ENCODE results near the gene TPPP. TPM values are rescaled to one million over a fixed set of nuclear protein-coding genes. Genes with fewer than 3 reads are reported as not detected.
A peak's percentile ranks its signal among the peaks of the same experiment; 100 is the strongest.
"Not testable (repeated sequence)": the region's sequence is repeated elsewhere in the genome, so short reads cannot be mapped to it uniquely, and the experiment has no call there.

Gene TPPP
- total RNA-seq, 2 donors from 2014 or later = 3.9 to 6.3 TPM

- intact Hi-C loops (cut with DNase I, micrococcal nuclease); DNase-seq; ATAC-seq: not testable (repeated sequence)
These were observed 10.9 kb downstream of the TPPP start for GRCh38 chr5:682216-682615.

GRCh38 chr5:681317-682191 lies 11.6 kb downstream of the TPPP start:
- ATAC-seq; intact Hi-C loops (cut with DNase I, micrococcal nuclease): not testable (repeated sequence)

DNA sequence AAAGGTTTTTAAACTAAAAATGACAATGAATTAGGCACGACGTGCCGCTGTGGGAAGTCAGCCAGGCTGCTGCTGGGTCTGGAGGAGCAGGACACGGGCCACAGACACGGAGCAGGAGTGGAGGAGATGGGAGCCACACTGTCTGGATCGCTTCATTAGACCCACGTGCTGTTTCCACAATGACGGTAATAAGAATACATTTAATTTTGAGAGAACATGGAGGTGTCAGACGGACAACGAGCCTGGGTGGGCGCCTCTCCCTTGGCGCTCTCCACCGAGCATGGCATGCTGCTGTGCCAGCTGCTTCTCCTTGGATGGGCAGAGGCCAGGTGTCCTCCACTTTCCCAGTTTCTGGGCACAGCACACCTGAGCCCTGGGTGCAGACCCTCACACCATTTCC lies 12.3 kb downstream of the TPPP start:
- ATAC-seq; intact Hi-C loops (cut with DNase I, micrococcal nuclease); DNase-seq: not testable (repeated sequence)

More at GRCh38 chr5:681317-682191, 11.6 kb downstream of the TPPP start:
- DNase-seq = not testable (repeated sequence)

- ATAC-seq; intact Hi-C loops (cut with DNase I, micrococcal nuclease); DNase-seq: not testable (repeated sequence)
These were observed 12.9 kb downstream of the TPPP start for GRCh38 chr5:680118-680795.

GRCh38 chr5:679166-679895 lies 13.8 kb downstream of the TPPP start:
- ATAC-seq; DNase-seq; intact Hi-C loops (cut with DNase I, micrococcal nuclease): not testable (repeated sequence)

GRCh38 chr5:678521-678920 lies 14.6 kb downstream of the TPPP start:
- ATAC-seq; intact Hi-C loops (cut with DNase I, micrococcal nuclease); DNase-seq: not testable (repeated sequence)

DNA sequence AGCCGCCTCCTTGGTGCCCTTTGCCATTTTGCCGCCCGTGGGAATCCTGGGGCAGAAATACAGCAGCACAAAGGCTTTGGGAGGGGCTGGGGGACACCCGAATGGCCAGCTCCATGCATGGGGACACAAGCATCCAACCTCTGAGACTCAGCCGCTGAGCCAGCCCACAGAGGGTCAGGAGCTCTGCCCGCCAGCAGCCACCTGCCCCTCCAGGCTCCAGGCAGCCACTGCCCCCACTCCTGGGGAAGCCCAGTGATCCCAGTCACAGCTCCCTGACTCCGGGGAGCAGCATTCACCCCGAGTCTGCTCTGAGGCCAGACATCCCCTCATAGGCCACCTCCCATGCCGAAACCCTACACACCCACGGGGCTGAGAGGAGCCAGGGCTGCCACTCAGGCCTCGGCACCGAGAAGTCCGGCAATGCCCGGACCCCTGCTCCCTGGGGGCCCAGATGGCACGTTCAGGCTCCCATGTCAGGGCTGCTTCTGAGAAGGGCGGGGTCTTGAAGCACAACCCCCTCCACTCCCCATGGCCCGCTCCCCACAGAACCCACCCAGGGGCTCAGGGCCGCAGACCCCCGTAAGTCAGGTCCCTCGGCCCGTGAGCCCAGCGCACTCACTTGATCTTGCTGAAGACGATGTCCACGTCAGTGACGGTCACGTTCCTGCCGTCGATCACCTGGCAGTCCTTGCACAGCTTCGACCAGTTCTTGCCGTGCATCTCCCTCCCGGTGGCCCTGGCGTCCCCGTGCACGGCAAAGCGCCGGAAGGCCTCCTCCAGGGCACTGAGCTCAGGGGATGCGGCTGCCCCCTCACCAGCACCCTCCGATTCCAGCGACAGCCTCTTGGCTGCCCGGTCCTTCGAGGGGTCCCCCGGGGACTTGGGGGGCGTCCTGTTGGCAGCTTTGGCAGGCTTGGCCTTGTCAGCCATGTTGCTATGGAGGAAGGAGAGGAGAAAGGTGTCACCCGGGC lies 15.7 kb downstream of the TPPP start:
- DNase-seq = no peak
- intact Hi-C loops (cut with DNase I, micrococcal nuclease) = no loop called here
- no peak for ATAC-seq

DNA sequence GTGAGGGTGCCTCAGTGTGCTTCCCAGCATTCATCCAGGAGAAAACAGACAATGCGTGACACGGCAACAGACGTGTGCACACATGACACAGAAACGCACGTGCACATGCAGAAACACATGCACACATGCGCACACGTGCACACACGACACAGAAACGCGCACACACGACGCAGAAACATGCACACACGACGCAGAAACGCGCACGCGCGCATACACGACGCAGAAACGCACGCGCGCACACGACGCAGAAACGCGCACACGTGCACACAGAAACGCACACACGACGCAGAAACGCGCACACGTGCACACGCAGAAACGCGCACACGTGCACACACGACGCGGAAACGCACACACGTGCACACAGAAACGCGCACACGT lies 16.5 kb downstream of the TPPP start:
- DNase-seq (no peak), ATAC-seq (no peak)
- intact Hi-C loops (cut with DNase I, micrococcal nuclease) = no loop called here

GRCh38 chr5:675871-676698 lies 17.1 kb downstream of the TPPP start:
- intact Hi-C loops (cut with DNase I, micrococcal nuclease) = no loop called here
- ATAC-seq (no peak), DNase-seq (no peak)

GRCh38 chr5:675111-675870 lies 17.9 kb downstream of the TPPP start:
- intact Hi-C loops (cut with DNase I, micrococcal nuclease) = no loop called here
- ATAC-seq (no peak), DNase-seq (no peak)

- DNase-seq (no peak), ATAC-seq (no peak)
- intact Hi-C loops (cut with DNase I, micrococcal nuclease) = loop anchor here in 1 of 2 donors (5.0 kb wide), 1 partner anchor 228 kb away; no protein-coding TSS in a partner anchor
These were observed 18.5 kb downstream of the TPPP start for GRCh38 chr5:674630-675011.

GRCh38 chr5:673831-674629 lies 19.1 kb downstream of the TPPP start:
- peak in 1 of 2 donors; percentile 24 for DNase-seq
- no peak for ATAC-seq
- intact Hi-C loops (cut with DNase I, micrococcal nuclease) = loop anchor here in 1 of 2 donors (5.0 kb wide), 1 partner anchor 228 kb away; no protein-coding TSS in a partner anchor

- intact Hi-C loops (cut with DNase I, micrococcal nuclease) = loop anchor here in 1 of 2 donors (5.0 kb wide), 1 partner anchor 229 kb away; no protein-coding TSS in a partner anchor
- DNase-seq (peak in 1 of 2 donors; percentile 25), ATAC-seq (no peak)
These were observed 19.9 kb downstream of the TPPP start for GRCh38 chr5:673161-673830.

- ATAC-seq (peak; percentile 65), DNase-seq (peak; percentile 71 to 79)
- intact Hi-C loops (cut with DNase I, micrococcal nuclease) = loop anchor here in 1 of 2 donors (5.0 kb wide), 1 partner anchor 230 kb away; no protein-coding TSS in a partner anchor
These were observed 20.6 kb downstream of the TPPP start for GRCh38 chr5:672329-673160.

Data from left colon (tissue), 2 donors.